Frontal cortex (tissue), 4 donors: ENCODE measurements around the gene FAM167B. TPM values are rescaled to one million over a fixed set of nuclear protein-coding genes. Genes with fewer than 3 reads are reported as not detected.
"Not testable (repeated sequence)": the region's sequence is repeated elsewhere in the genome, so short reads cannot be mapped to it uniquely, and the experiment has no call there.

Experiments
- DNase-seq, 2 donors: peaks; one replicate each; pipeline ENCODE4 v3.0.0; 2012; ENCODE audit warnings: low spot score in 2 of 2
- FAIRE-seq: peaks from 2 replicates; lab custom pipeline; 2012; peaks lifted over from hg19 to GRCh38; lab: Jason Lieb, UNC
- small RNA-seq: library from RNA; depleted of rRNA; stranded (forward); fragments of <200 nt; gene quantifications from one replicate; pipeline ENCODE3, GENCODE V24; 2014
- total RNA-seq: library from RNA; depleted of rRNA; stranded (reverse); fragments of >200 nt; gene quantifications from one replicate; pipeline ENCODE4 v1.2.3, GENCODE V29; 2014
- donor health status: control.
- donor health status: control.
- donor health status: control.

The FAM167B gene
- total RNA-seq, 1 donor from 2014 or later = 0.41 TPM

DNA sequence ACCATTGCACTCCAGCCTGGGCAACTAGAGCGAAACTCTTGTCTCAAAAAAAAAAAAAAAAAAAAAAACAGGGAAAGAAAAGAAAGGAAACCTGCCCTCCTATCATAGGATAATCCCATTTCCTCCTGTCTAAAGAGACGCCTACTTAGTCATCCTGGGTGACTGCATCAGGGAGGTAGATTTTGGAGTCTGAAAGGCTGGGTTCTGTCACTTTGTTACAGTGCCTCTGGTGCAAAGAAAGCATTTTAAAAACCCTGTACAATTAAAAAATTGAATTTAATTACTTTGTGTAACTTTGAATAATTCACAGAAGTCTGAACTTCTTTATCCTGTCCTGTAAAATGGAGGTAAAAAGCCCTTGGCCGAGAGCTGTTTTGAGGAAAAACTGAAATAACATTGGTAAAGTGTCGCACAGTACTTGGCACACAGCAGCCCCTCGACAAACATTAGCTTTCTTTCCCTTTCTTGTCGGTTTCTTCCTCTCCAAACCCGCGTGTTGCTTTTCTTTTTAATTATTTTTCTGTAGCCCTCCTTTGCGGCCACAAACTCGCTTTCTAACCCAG lies 44.2 kb downstream of the FAM167B start:
- FAIRE-seq = no peak
- no peak for DNase-seq

DNA sequence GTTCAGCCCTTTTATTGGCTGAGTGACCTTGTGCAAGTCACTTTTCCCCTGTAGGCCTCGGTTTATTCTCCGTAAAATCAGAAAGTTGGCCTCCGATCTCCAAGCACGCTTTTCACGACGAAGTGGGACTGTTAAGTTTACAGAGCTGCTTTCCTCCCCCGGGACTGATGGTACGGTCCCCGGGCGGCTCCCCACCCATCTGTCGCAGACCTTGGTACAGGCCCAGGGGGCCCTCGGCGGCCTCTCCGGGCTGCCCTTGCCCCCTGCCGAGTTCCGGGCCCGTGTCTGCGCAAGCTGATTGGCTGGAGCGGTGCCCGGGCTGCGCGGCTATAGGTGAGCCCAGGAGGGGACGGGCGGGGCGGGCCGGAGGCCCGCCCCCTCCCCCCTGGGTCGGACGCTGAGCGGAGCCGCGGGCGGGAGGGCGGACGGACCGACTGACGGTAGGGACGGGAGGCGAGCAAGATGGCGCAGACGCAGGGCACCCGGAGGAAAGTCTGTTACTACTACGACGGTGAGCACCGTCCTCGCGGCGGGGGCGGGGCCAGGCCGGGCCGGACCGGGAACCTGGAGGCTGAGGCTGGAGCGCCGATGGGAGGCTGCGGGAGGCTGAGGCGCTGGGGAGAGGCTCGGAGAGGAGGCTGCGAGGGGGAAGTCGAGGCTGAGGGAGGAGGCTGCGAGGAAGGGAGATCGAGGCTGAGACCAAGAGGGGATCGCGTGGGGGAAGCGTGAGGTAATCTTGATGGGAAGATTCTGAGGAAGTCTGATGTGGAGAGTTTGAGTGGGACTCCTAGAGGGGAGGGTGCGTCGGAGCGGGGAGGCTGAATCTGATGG lies 44.9 kb downstream of the FAM167B start, which contains the start of gene HDAC1:
Gene HDAC1 (plus strand): TSS at position 376 of the 831 bp plus-strand sequence. CDS start 87 bp downstream, at position 463.
- FAIRE-seq (no peak), DNase-seq (peak; percentile 83 to 87)

DNA sequence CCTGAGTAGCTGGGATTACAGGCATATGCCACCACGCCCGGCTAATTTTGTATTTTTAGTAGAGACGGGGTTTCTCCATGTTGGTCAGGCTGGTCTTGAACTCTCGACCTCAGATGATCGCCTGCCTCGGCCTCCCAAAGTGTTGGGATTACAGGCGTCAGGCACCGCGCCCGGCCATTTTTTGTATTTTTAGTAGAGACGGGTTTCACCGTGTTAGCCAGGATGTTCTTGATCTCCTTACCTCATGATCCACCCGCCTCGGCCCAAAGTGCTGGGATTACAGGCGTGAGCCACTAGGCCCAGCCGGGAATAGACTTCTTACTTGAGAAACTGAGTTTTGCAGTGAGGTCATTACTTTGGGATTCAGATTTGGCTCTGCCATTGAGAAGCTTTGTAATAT lies 51.2 kb downstream of the FAM167B start:
- FAIRE-seq, DNase-seq: not testable (repeated sequence)

Small RNA genes within 50 kb of the gene (small RNA-seq; reads per million reads assigned to genes)
- gene RF00017 (not detected), gene RF00019 (not detected)

Other genes starting within 250 kb of the FAM167B start
- 105 TPM for gene KHDRBS1, start 233.4 kb upstream of the FAM167B start, total RNA-seq
- 5.3 TPM for gene TMEM39B, start 174.3 kb upstream of the FAM167B start, total RNA-seq
- gene KPNA6, start 139.2 kb upstream of the FAM167B start, total RNA-seq = 21.2 TPM
- gene TXLNA, start 67.5 kb upstream of the FAM167B start, total RNA-seq = 20.4 TPM
- 34.2 TPM for gene CCDC28B, start 46.6 kb upstream of the FAM167B start, total RNA-seq
- gene IQCC, start 41.6 kb upstream of the FAM167B start, total RNA-seq = 3.3 TPM
- gene DCDC2B, start 38.1 kb upstream of the FAM167B start, total RNA-seq = not detected
- gene TMEM234, start 24.9 kb upstream of the FAM167B start, total RNA-seq = 12.2 TPM
- 98.6 TPM for gene EIF3I, start 24.8 kb upstream of the FAM167B start, total RNA-seq
- gene LCK, start 4.0 kb downstream of the FAM167B start, total RNA-seq = not detected
- gene HDAC1, start 44.9 kb downstream of the FAM167B start, total RNA-seq = 19.6 TPM
- 373 TPM for gene MARCKSL1, start 89.0 kb downstream of the FAM167B start, total RNA-seq
- gene FAM229A, start 115.3 kb downstream of the FAM167B start, total RNA-seq = 2.0 TPM
- gene TSSK3, start 115.3 kb downstream of the FAM167B start, total RNA-seq = 0.41 TPM
- 65.2 TPM for gene BSDC1, start 147.2 kb downstream of the FAM167B start, total RNA-seq
- gene ZBTB8B, start 217.8 kb downstream of the FAM167B start, total RNA-seq = 15.9 TPM